HFFc6 (cell line): Measurements from ENCODE around the gene KCND2. TPM values are rescaled to one million over a fixed set of nuclear protein-coding genes. Genes with fewer than 3 reads are reported as not detected.

Experiments used
- DNase-seq: peaks from one replicate; pipeline ENCODE4 v3.0.0-alpha.2; 2018
- H3K27ac Mint-ChIP-seq: 2 replicates; pipeline ENCODE4 v1.8.0; 2020; ENCODE audit warnings: mild to moderate bottlenecking, mixed read lengths
- H3K27me3 Mint-ChIP-seq: 2 replicates; pipeline ENCODE4 v1.8.0; 2021; ENCODE audit warnings: mild to moderate bottlenecking, moderate library complexity, mixed read lengths; ENCODE audit not compliant: insufficient read depth
- H3K36me3 Mint-ChIP-seq: 2 replicates; pipeline ENCODE4 v1.8.0; 2021; ENCODE audit warnings: low read depth, mixed read lengths
- H3K4me1 Mint-ChIP-seq: 2 replicates; pipeline ENCODE4 v1.8.0; 2020; ENCODE audit warnings: low read depth, mixed read lengths
- H3K4me3 Mint-ChIP-seq: 2 replicates; pipeline ENCODE4 v1.8.0; 2020; ENCODE audit warnings: mild to moderate bottlenecking, moderate library complexity, mixed read lengths
- H3K9me3 Mint-ChIP-seq: 2 replicates; pipeline ENCODE4 v1.8.0; 2020; ENCODE audit warnings: mild to moderate bottlenecking, mixed read lengths
- CTCF ChIP-seq: fragments of 200-600 bp; sonication (generic); IDR thresholded peaks from 2 replicates; pipeline ENCODE4 v1.5.0; 2021; ENCODE audit warnings: antibody characterized with exemption, mild to moderate bottlenecking
- total RNA-seq, 6 experiments: library from RNA; stranded (reverse); fragmentation: NEBNext Ultra II Directional; extraction: Animal tissue kit (Norgen Biotek cat#: 25700); gene quantifications; 2 replicates in 1 of 6; 3 replicates in 5 of 6; pipeline ENCODE4 v1.2.3, GENCODE V29; 2021

Gene KCND2
- total RNA-seq, 6 experiments from 2014 or later: not detected

GRCh38 chr7:120307991-120308545 is 35.1 kb downstream of the KCND2 start:
- no peaks in the 10 kb centered on the region for H3K36me3 Mint-ChIP-seq
- peaks cover 9% of the 10 kb centered on the region for H3K9me3 Mint-ChIP-seq
- H3K27ac Mint-ChIP-seq: no peak overlapping the region
- no peaks in the 10 kb centered on the region for H3K27me3 Mint-ChIP-seq
- no peak for DNase-seq
- H3K4me3 Mint-ChIP-seq: no peak overlapping the region
- no peak for TF ChIP-seq CTCF
- no peaks in the 10 kb centered on the region for H3K4me1 Mint-ChIP-seq

- H3K4me1 Mint-ChIP-seq: no peaks in the 10 kb centered on the region
- TF ChIP-seq CTCF: no peak
- H3K27me3 Mint-ChIP-seq: no peaks in the 10 kb centered on the region
- no peak overlapping the region for H3K27ac Mint-ChIP-seq
- H3K4me3 Mint-ChIP-seq: no peak overlapping the region
- H3K36me3 Mint-ChIP-seq: no peaks in the 10 kb centered on the region
- no peak for DNase-seq
- H3K9me3 Mint-ChIP-seq: peaks cover 11% of the 10 kb centered on the region
Observed at GRCh38 chr7:120311028-120311788, 38.2 kb downstream of the KCND2 start.

- no peaks in the 10 kb centered on the region for H3K27me3 Mint-ChIP-seq
- no peak overlapping the region for H3K27ac Mint-ChIP-seq
- no peaks in the 10 kb centered on the region for H3K36me3 Mint-ChIP-seq
- DNase-seq: no peak
- no peak overlapping the region for H3K4me3 Mint-ChIP-seq
- no peak for TF ChIP-seq CTCF
- H3K4me1 Mint-ChIP-seq: no peaks in the 10 kb centered on the region
- peaks cover 9% of the 10 kb centered on the region for H3K9me3 Mint-ChIP-seq
Observed at GRCh38 chr7:120320218-120320961, 47.4 kb downstream of the KCND2 start.

- H3K4me1 Mint-ChIP-seq: no peaks in the 10 kb centered on the region
- H3K27ac Mint-ChIP-seq: no peak overlapping the region
- no peaks in the 10 kb centered on the region for H3K27me3 Mint-ChIP-seq
- TF ChIP-seq CTCF: no peak
- H3K9me3 Mint-ChIP-seq: peaks cover 2% of the 10 kb centered on the region; the same call in 1 of the 2 replicates
- no peak for DNase-seq
- H3K36me3 Mint-ChIP-seq: no peaks in the 10 kb centered on the region
- H3K4me3 Mint-ChIP-seq: no peak overlapping the region
Observed at GRCh38 chr7:120327054-120327453, 54.1 kb downstream of the KCND2 start.

DNA sequence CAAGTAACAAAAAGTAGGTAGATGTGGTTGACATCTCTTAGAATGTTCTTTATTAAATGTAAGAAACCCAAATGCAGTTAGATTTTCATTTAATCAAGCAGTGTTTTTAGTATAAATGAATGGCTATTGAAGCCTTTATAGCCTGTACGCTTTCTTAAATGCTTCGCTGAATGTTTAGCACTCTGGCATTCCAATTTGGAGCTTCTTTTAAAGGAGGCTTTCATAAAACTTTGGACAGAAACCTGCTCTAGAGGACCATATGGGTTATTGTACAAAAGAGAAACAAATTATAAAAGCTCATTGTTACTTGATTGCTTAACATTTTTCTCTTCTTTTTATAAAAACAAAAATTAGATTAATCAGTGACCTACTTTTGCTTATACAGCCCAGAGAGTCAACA is 59.5 kb downstream of the KCND2 start:
- no peak for TF ChIP-seq CTCF
- Mint-ChIP-seq H3K4me1 (no peaks in the 10 kb centered on the region), H3K36me3 (no peaks in the 10 kb centered on the region), H3K4me3 (no peak overlapping the region), H3K9me3 (peaks cover 10% of the 10 kb centered on the region; the same call in 1 of the 2 replicates), H3K27me3 (no peaks in the 10 kb centered on the region), H3K27ac (no peak overlapping the region)
- DNase-seq: no peak
